Fibroblast of pulmonary artery (primary cell): ENCODE data around the gene DOCK9.

Experiments
- DNase-seq: peaks from one replicate; pipeline ENCODE4 v3.0.0-alpha.2; 2010; ENCODE audit warnings: low read depth
- H3K4me3 ChIP-seq: replicated peaks from 2 replicates; pipeline ENCODE4 v1.5.1; 2011; ENCODE audit warnings: low read depth, mild to moderate bottlenecking, control low read depth, low read length, moderate library complexity
- TF ChIP-seq, protein P1 (sequence below): IDR thresholded peaks from 2 replicates; pipeline ENCODE4 v1.5.1; 2011; ENCODE audit warnings: mild to moderate bottlenecking, control low read depth, low read length, inconsistent platforms; ENCODE audit errors: missing control alignments

The DOCK9 gene

DNA sequence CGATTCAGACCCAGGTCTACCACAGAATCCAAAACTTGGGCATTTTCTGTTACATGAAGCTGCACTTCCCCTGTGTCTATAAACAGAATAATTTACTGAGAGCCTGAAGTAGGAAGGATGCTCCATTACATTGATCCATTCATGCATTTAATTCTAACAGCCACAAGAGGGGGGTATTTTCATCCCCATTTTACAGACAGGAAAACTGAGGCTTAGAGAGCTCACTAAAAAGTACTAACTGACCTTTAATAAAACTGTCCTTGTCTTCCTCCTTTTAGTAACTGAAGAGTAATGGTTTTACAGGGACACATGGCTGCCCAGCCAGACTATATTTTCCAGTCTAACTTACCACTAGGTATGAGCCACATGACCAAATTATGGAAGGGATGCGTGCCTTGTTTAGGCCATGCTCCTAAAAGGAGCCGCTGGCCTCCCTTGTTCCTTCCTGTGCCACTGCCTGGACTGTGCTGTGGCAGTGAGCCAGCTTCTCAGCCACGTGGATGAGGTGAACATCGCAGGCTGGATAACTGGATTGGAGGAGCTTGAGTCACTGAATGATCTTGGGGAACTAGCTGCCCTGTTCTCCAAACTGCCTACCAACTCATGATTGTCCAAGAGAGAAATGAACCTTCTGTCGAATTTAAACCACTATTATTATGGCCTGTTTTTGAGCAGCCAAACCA is 108.3 kb downstream of the DOCK9 start:
- H3K4me3 ChIP-seq, result no peak overlapping the region
- TF ChIP-seq, protein P1, sequence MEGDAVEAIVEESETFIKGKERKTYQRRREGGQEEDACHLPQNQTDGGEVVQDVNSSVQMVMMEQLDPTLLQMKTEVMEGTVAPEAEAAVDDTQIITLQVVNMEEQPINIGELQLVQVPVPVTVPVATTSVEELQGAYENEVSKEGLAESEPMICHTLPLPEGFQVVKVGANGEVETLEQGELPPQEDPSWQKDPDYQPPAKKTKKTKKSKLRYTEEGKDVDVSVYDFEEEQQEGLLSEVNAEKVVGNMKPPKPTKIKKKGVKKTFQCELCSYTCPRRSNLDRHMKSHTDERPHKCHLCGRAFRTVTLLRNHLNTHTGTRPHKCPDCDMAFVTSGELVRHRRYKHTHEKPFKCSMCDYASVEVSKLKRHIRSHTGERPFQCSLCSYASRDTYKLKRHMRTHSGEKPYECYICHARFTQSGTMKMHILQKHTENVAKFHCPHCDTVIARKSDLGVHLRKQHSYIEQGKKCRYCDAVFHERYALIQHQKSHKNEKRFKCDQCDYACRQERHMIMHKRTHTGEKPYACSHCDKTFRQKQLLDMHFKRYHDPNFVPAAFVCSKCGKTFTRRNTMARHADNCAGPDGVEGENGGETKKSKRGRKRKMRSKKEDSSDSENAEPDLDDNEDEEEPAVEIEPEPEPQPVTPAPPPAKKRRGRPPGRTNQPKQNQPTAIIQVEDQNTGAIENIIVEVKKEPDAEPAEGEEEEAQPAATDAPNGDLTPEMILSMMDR, result peak; percentile 26
- DNase-seq, result peak; percentile 33

DNA sequence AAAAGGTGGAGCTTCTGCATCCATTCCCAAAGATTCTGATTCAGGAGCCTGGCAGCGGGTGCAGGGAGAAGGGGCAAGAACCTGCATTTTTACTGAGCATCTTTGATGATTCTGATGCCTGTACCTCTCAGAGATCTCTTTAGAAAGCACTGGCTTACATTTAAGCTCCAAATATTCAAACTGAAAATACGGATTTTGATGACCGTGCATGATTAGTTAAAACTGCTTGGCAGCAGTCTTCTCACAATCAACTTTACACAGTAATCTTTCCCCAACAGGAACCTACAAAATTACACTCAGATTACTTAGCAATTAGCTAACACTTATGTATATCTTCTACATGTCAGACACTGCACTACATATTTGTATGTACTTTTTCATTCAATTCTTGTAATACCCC is 108.9 kb downstream of the DOCK9 start:
- DNase-seq, result no peak
- H3K4me3 ChIP-seq, result no peak overlapping the region
- TF ChIP-seq, protein P1, result no peak

DNA sequence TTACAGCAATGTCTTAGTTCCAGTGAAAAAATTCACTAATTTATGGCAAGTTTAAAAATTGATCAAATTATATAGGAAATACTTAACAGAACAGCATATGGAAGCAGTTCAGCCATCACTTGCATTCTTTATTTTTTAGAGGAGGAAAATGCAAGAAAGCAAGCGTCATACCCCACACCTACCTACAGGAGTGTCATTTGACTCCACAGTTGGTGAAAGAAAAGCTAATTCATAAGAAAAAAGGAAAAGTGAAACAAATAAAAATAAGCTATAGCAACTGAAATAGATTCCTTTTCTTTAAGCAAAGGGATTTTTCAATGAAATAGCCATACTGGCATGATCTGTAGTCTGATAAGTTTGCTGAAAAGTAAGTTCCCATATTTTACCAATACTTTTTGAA is 111.0 kb downstream of the DOCK9 start:
- TF ChIP-seq, protein P1, result peak; percentile 5
- H3K4me3 ChIP-seq, result no peak overlapping the region
- DNase-seq, result no peak

GRCh38 chr13:98860491-98860890 is 117.4 kb downstream of the DOCK9 start:
- TF ChIP-seq, protein P1, result no peak
- H3K4me3 ChIP-seq, result no peak overlapping the region
- DNase-seq, result no peak

DNA sequence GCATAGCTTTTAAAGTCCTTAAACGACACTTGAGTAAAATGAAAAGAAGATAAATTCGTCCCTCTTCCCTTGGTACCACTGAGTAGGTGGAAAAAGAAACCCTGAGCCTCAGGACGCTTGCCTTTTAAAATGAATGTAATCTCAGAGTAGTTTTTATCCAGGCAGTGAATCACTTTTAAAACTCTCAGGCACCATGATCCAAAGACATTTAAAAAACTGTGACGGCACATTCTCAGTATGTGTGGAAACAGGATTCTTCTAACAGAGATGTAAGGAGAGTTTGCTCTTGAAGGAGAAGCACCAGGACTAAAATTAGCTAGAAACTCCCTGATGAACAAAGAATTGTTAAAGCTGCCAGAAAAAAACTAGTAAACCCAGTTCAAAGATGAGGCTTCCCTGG is 119.7 kb downstream of the DOCK9 start:
- DNase-seq, result no peak
- H3K4me3 ChIP-seq, result no peak overlapping the region
- TF ChIP-seq, protein P1, result no peak

DNA sequence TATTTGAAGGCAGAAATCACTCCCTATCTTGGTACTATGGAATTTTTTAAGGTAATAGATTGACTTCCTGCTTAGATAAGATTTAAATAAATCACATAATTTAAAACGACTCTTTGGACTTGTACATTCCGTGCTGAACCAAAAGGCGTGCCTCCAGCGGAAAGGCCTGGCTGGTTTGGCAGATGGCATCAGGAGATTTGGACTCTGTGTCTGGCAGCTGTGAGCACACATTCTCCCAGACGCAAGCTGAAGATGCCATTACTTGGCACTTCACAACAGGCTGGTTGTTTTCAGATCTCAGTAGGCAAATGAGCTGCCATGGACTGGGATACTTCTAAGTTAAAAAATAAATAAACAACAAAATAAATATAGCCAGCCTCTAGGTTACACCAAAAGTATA is 120.9 kb downstream of the DOCK9 start:
- peak; percentile 36 for DNase-seq
- TF ChIP-seq, protein P1, result no peak
- H3K4me3 ChIP-seq, result no peak overlapping the region

GRCh38 chr13:98854448-98854847 is 123.4 kb downstream of the DOCK9 start:
- H3K4me3 ChIP-seq, result no peak overlapping the region
- no peak for DNase-seq
- TF ChIP-seq, protein P1, result no peak
